ENCODE measurements around the gene GASK1A.

GASK1A gene

GRCh38 chr3:42991341-42992315, 12.5 kb downstream of the GASK1A start:
- ATAC-seq (replicated peaks; ENCODE audit: extremely low read depth, poor library complexity, severe bottlenecking), result no peak
- Mint-ChIP-seq H3K4me3 (no peak overlapping the region), H3K4me1 (no peaks in the 10 kb centered on the region), H3K9me3 (no peaks in the 10 kb centered on the region), H3K36me3 (ENCODE audit: insufficient read depth) (no peaks in the 10 kb centered on the region), H3K27me3 (peaks cover 9% of the 10 kb centered on the region), H3K27ac (ENCODE audit: low read depth) (peak overlapping the region; percentile 10)
- DNase-seq (ENCODE audit: low spot score in 2 of 2), result no peak

- no peaks in the 10 kb centered on the region for H3K4me1 Mint-ChIP-seq
- H3K27me3 Mint-ChIP-seq, result peaks cover 9% of the 10 kb centered on the region
- ATAC-seq (replicated peaks; ENCODE audit: extremely low read depth, poor library complexity, severe bottlenecking) (no peak), DNase-seq (ENCODE audit: low spot score in 2 of 2) (no peak)
- H3K4me3 Mint-ChIP-seq, result no peak overlapping the region
- no peaks in the 10 kb centered on the region for H3K9me3 Mint-ChIP-seq
- H3K36me3 Mint-ChIP-seq (ENCODE audit: insufficient read depth), result no peaks in the 10 kb centered on the region
- no peak overlapping the region for H3K27ac Mint-ChIP-seq (ENCODE audit: low read depth)
Measured at GRCh38 chr3:42994595-42994994, 15.5 kb downstream of the GASK1A start.

- no peak for DNase-seq (ENCODE audit: low spot score in 2 of 2)
- Mint-ChIP-seq H3K27ac (ENCODE audit: low read depth) (no peak overlapping the region), H3K36me3 (ENCODE audit: insufficient read depth) (no peaks in the 10 kb centered on the region), H3K4me3 (no peak overlapping the region), H3K9me3 (no peaks in the 10 kb centered on the region), H3K27me3 (peaks cover 9% of the 10 kb centered on the region), H3K4me1 (no peaks in the 10 kb centered on the region)
- no peak for ATAC-seq (replicated peaks; ENCODE audit: extremely low read depth, poor library complexity, severe bottlenecking)
Measured at GRCh38 chr3:42996021-42996420, 16.9 kb downstream of the GASK1A start.

GRCh38 chr3:42996633-42997075, 17.5 kb downstream of the GASK1A start:
- H3K27me3 Mint-ChIP-seq, result peaks cover 9% of the 10 kb centered on the region
- H3K27ac Mint-ChIP-seq (ENCODE audit: low read depth), result no peak overlapping the region
- no peak overlapping the region for H3K4me3 Mint-ChIP-seq

GRCh38 chr3:42999212-42999611, 20.1 kb downstream of the GASK1A start:
- peaks cover 9% of the 10 kb centered on the region for H3K27me3 Mint-ChIP-seq
- no peak overlapping the region for H3K4me3 Mint-ChIP-seq

More at GRCh38 chr3:42996633-42997075, 17.5 kb downstream of the GASK1A start:
- no peaks in the 10 kb centered on the region for H3K9me3 Mint-ChIP-seq
- ATAC-seq (replicated peaks; ENCODE audit: extremely low read depth, poor library complexity, severe bottlenecking) (no peak), DNase-seq (ENCODE audit: low spot score in 2 of 2) (no peak)
- no peaks in the 10 kb centered on the region for H3K4me1 Mint-ChIP-seq
- no peaks in the 10 kb centered on the region for H3K36me3 Mint-ChIP-seq (ENCODE audit: insufficient read depth)

GRCh38 chr3:42999632-43000031, 20.5 kb downstream of the GASK1A start:
- no peaks in the 10 kb centered on the region for H3K36me3 Mint-ChIP-seq (ENCODE audit: insufficient read depth)
- no peak overlapping the region for H3K4me3 Mint-ChIP-seq
- DNase-seq (ENCODE audit: low spot score in 2 of 2) (no peak), ATAC-seq (replicated peaks; ENCODE audit: extremely low read depth, poor library complexity, severe bottlenecking) (no peak)
- H3K27me3 Mint-ChIP-seq, result peaks cover 9% of the 10 kb centered on the region
- no peaks in the 10 kb centered on the region for H3K9me3 Mint-ChIP-seq
- no peak overlapping the region for H3K27ac Mint-ChIP-seq (ENCODE audit: low read depth)
- H3K4me1 Mint-ChIP-seq, result no peaks in the 10 kb centered on the region

More at GRCh38 chr3:42999212-42999611, 20.1 kb downstream of the GASK1A start:
- Mint-ChIP-seq H3K4me1 (no peaks in the 10 kb centered on the region), H3K27ac (ENCODE audit: low read depth) (no peak overlapping the region), H3K36me3 (ENCODE audit: insufficient read depth) (no peaks in the 10 kb centered on the region), H3K9me3 (no peaks in the 10 kb centered on the region)
- ATAC-seq (replicated peaks; ENCODE audit: extremely low read depth, poor library complexity, severe bottlenecking), result no peak
- no peak for DNase-seq (ENCODE audit: low spot score in 2 of 2)

- H3K27ac Mint-ChIP-seq (ENCODE audit: low read depth), result no peak overlapping the region
- H3K27me3 Mint-ChIP-seq, result peaks cover 9% of the 10 kb centered on the region
- H3K4me3 Mint-ChIP-seq, result no peak overlapping the region
- H3K9me3 Mint-ChIP-seq, result no peaks in the 10 kb centered on the region
- DNase-seq (ENCODE audit: low spot score in 2 of 2), result no peak
- no peaks in the 10 kb centered on the region for H3K36me3 Mint-ChIP-seq (ENCODE audit: insufficient read depth)
- H3K4me1 Mint-ChIP-seq, result no peaks in the 10 kb centered on the region
- no peak for ATAC-seq (replicated peaks; ENCODE audit: extremely low read depth, poor library complexity, severe bottlenecking)
Measured at GRCh38 chr3:43000387-43000786, 21.3 kb downstream of the GASK1A start.

- Mint-ChIP-seq H3K4me3 (no peak overlapping the region), H3K9me3 (no peaks in the 10 kb centered on the region), H3K36me3 (ENCODE audit: insufficient read depth) (no peaks in the 10 kb centered on the region), H3K27me3 (peaks cover 9% of the 10 kb centered on the region), H3K4me1 (no peaks in the 10 kb centered on the region), H3K27ac (ENCODE audit: low read depth) (no peak overlapping the region)
- DNase-seq (ENCODE audit: low spot score in 2 of 2) (no peak), ATAC-seq (replicated peaks; ENCODE audit: extremely low read depth, poor library complexity, severe bottlenecking) (no peak)
Measured at GRCh38 chr3:43001094-43001553, 22.0 kb downstream of the GASK1A start.

GRCh38 chr3:43001556-43002121, 22.5 kb downstream of the GASK1A start:
- ATAC-seq (replicated peaks; ENCODE audit: extremely low read depth, poor library complexity, severe bottlenecking), result no peak
- peaks cover 9% of the 10 kb centered on the region for H3K27me3 Mint-ChIP-seq
- H3K9me3 Mint-ChIP-seq, result no peaks in the 10 kb centered on the region
- no peak for DNase-seq (ENCODE audit: low spot score in 2 of 2)
- no peak overlapping the region for H3K4me3 Mint-ChIP-seq
- no peak overlapping the region for H3K27ac Mint-ChIP-seq (ENCODE audit: low read depth)
- no peaks in the 10 kb centered on the region for H3K36me3 Mint-ChIP-seq (ENCODE audit: insufficient read depth)
- no peaks in the 10 kb centered on the region for H3K4me1 Mint-ChIP-seq

GRCh38 chr3:43004282-43004681, 25.2 kb downstream of the GASK1A start:
- Mint-ChIP-seq H3K4me3 (no peak overlapping the region), H3K9me3 (no peaks in the 10 kb centered on the region), H3K4me1 (no peaks in the 10 kb centered on the region), H3K27me3 (peaks cover 2% of the 10 kb centered on the region), H3K36me3 (ENCODE audit: insufficient read depth) (no peaks in the 10 kb centered on the region), H3K27ac (ENCODE audit: low read depth) (no peak overlapping the region)
- ATAC-seq (replicated peaks; ENCODE audit: extremely low read depth, poor library complexity, severe bottlenecking) (no peak), DNase-seq (ENCODE audit: low spot score in 2 of 2) (no peak)

GRCh38 chr3:43005253-43005652, 26.1 kb downstream of the GASK1A start:
- H3K27me3 Mint-ChIP-seq, result no peaks in the 10 kb centered on the region
- no peak overlapping the region for H3K27ac Mint-ChIP-seq (ENCODE audit: low read depth)
- no peak overlapping the region for H3K4me3 Mint-ChIP-seq
- H3K4me1 Mint-ChIP-seq, result no peaks in the 10 kb centered on the region
- no peak for ATAC-seq (replicated peaks; ENCODE audit: extremely low read depth, poor library complexity, severe bottlenecking)
- no peak for DNase-seq (ENCODE audit: low spot score in 2 of 2)
- H3K9me3 Mint-ChIP-seq, result no peaks in the 10 kb centered on the region
- no peaks in the 10 kb centered on the region for H3K36me3 Mint-ChIP-seq (ENCODE audit: insufficient read depth)

GRCh38 chr3:43005981-43006380, 26.9 kb downstream of the GASK1A start:
- H3K27me3 Mint-ChIP-seq, result no peaks in the 10 kb centered on the region
- H3K36me3 Mint-ChIP-seq (ENCODE audit: insufficient read depth), result no peaks in the 10 kb centered on the region
- no peak overlapping the region for H3K4me3 Mint-ChIP-seq
- no peak for ATAC-seq (replicated peaks; ENCODE audit: extremely low read depth, poor library complexity, severe bottlenecking)
- no peaks in the 10 kb centered on the region for H3K9me3 Mint-ChIP-seq
- no peaks in the 10 kb centered on the region for H3K4me1 Mint-ChIP-seq
- no peak for DNase-seq (ENCODE audit: low spot score in 2 of 2)
- no peak overlapping the region for H3K27ac Mint-ChIP-seq (ENCODE audit: low read depth)

GRCh38 chr3:43006825-43007224, 27.7 kb downstream of the GASK1A start:
- Mint-ChIP-seq H3K4me1 (no peaks in the 10 kb centered on the region), H3K27ac (ENCODE audit: low read depth) (no peak overlapping the region), H3K9me3 (no peaks in the 10 kb centered on the region), H3K36me3 (ENCODE audit: insufficient read depth) (no peaks in the 10 kb centered on the region), H3K4me3 (no peak overlapping the region), H3K27me3 (no peaks in the 10 kb centered on the region)
- ATAC-seq (replicated peaks; ENCODE audit: extremely low read depth, poor library complexity, severe bottlenecking), result no peak
- no peak for DNase-seq (ENCODE audit: low spot score in 2 of 2)

Measured in central memory CD8-positive, alpha-beta T cell (primary cell).